Duodenal mucosa (tissue), 2 donors: ENCODE results near the gene TBC1D2B.

Source experiments
- H3K27ac ChIP-seq: one replicate; pipeline ENCODE4 v1.7.0; 2013; ENCODE audit warnings: low read depth, low read length
- H3K27me3 ChIP-seq, 2 donors: one replicate each; pipeline ENCODE4 v1.7.0; 2013; ENCODE audit warnings: low read length in 2 of 2, control low read depth in 1 of 2; ENCODE audit not compliant: insufficient read depth in 2 of 2, control insufficient read depth in 1 of 2
- H3K36me3 ChIP-seq, 2 donors: one replicate each; pipeline ENCODE4 v1.7.0; 2013; ENCODE audit warnings: low read length in 2 of 2, control low read depth in 1 of 2; ENCODE audit not compliant: insufficient read depth in 2 of 2, control insufficient read depth in 1 of 2
- H3K4me1 ChIP-seq, 2 donors: one replicate each; pipeline ENCODE4 v1.7.0; 2013; ENCODE audit warnings: low read length in 2 of 2, control low read depth in 1 of 2; ENCODE audit not compliant: insufficient read depth in 2 of 2, control insufficient read depth in 1 of 2
- H3K4me3 ChIP-seq, 2 donors: one replicate each; pipeline ENCODE4 v1.7.0; 2013; ENCODE audit warnings: low read length in 2 of 2, low read depth in 1 of 2
- H3K9ac ChIP-seq, 2 donors: one replicate each; pipeline ENCODE4 v1.7.0; 2013; ENCODE audit warnings: low read length in 2 of 2, low read depth in 1 of 2
- H3K9me3 ChIP-seq, 2 donors: one replicate each; pipeline ENCODE4 v1.7.0; 2013; ENCODE audit warnings: low read length in 2 of 2, control low read depth in 1 of 2; ENCODE audit not compliant: control insufficient read depth in 1 of 2

TBC1D2B gene

DNA sequence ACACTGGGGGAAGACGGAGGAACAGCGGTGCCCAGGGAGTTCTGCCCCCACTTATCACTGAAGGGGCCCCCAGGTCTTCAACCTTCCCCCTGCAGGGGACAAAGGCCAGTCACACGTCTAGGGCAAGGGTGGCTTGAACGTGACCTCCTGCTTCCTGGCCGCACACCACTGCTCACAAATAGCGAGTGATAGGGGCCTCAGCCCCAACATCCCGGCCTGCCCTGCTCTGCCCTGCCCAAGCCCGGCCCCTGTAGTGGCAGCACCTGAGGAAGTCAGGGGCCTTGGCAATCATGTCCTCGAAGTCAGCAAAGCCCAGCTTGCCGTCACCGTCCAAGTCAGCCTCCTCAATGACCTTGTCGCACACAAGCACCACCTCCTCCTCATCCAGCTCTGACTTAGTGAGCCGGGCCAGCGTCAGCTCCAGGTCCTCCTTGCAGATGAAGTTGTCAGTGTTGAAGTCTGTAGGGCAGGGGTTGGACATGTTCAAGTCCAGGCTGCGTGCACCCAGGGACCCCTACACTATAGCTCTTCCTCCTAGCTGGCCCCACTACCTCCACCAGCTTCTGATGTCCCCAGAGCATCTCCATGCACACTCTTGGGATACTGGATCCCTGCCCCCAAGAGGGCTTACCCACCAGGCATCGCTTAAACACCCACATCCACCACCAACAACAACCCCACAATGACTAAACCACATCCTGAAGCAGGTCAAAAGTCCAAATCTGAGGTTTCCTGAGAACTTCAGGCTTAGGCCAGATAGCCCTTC is 28.1 kb upstream of the TBC1D2B start:
- Histone ChIP-seq H3K4me3 (no peak overlapping the region), H3K9me3 (no peaks in the 10 kb centered on the region), H3K9ac (no peak overlapping the region), H3K27me3 (no peaks in the 10 kb centered on the region), H3K4me1 (peaks cover 21 to 31% of the 10 kb centered on the region in 2 donors), H3K27ac (no peak overlapping the region), H3K36me3 (no peaks in the 10 kb centered on the region)

DNA sequence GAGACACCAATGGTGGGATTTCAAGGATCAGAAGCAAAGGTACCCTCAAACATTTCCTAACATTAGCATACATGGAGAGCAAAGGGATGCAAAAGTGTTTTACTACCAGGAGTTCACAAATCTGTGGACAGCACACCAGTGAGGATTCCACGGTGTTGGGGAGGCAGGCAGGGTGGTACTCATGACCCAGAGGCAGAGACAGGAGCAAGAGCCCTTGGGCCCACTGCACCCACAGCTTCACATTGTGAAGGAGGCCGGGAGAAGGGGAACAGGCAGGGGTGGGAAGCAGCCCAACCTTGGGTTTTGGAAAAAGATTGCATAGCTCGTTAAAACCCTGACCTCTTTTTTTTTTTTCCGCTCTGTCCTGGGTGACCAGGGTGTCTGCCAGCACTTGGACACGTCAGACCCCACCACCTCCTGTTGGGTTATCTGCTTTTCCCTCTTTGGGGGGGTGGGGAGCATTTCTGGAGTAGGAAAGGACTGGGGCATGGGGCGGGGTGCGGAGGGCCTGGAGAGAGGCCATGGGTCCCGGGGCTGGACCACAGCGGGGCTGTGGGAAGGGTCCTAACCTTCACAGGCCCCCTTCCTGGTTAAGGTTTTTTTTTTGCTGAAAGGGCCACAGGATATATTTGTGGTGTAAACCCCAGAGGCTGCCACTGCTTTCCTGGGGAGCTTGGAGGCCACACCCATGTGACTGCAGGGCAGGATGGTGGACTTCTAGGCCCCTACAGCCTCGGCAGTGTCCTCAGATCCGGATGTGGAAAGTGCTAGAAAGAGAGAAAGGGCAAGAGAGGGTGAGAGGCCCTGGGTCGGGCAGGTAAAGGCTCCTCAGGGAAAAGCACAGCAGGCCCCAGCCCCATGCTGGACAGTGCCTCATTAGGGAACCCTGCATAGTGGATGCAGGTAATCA is 27.3 kb upstream of the TBC1D2B start:
- Histone ChIP-seq H3K9me3 (no peaks in the 10 kb centered on the region), H3K4me3 (no peak overlapping the region), H3K4me1 (peaks cover 21 to 31% of the 10 kb centered on the region in 2 donors), H3K9ac (no peak overlapping the region), H3K36me3 (no peaks in the 10 kb centered on the region), H3K27me3 (no peaks in the 10 kb centered on the region), H3K27ac (no peak overlapping the region)

DNA sequence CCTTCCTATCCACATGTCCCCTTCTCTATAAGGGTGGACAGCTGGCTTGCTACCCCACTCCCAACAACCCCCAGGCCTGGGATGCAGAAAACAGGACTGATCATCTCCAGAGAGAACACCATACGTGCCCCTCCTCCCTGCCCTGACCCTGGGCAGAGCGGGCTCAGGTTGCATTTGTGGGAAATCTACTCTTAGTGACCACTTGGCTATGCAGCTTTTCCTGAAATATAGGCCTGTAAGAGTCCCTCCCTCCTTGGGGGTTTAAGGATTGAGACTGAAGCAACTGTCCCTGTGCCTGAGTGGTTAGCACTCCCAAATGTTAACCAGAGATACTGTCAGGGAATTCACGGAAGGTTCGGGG is 26.6 kb upstream of the TBC1D2B start:
- no peaks in the 10 kb centered on the region for H3K9me3 ChIP-seq
- H3K4me1 ChIP-seq = peaks cover 21 to 31% of the 10 kb centered on the region in 2 donors
- H3K36me3 ChIP-seq = no peaks in the 10 kb centered on the region
- no peak overlapping the region for H3K27ac ChIP-seq
- no peak overlapping the region for H3K4me3 ChIP-seq
- no peak overlapping the region for H3K9ac ChIP-seq
- H3K27me3 ChIP-seq = no peaks in the 10 kb centered on the region

DNA sequence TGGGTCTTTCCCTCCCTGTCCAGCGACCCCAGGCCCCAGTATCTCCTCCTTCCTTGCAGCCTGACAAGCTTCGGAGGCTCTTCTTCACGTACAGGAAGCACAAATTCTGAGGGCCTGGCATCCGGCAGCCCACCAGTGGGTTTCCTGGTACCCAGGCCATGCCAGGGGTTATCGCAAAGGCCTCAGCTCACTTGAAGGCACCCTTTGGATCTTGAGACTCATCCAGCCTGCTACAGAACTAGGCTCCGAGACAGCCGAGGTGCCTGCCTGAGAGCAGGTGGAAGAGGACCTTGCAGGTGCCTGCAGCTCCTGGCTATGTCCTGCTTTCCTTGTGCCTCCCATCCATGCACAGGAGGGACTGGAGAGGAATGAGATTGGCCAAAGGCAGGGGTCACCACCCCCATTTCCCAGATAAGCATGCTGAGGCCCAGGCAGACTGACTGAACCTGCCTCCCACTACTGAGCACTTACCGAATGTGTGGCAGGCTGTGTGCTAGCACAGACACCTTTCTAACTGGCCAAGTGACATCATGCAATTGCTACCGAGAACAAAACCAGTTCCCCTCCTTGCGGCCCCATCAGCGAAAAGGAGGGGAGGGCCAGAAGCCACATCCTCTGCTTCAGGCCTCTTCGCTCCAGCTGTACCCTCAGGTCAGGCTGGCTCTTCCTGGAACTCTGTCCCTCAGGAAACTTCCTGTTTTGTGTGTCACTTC is 26.1 kb upstream of the TBC1D2B start:
- no peak overlapping the region for H3K27ac ChIP-seq
- no peaks in the 10 kb centered on the region for H3K27me3 ChIP-seq
- H3K9ac ChIP-seq = peak overlapping the region; percentile 31 to 32
- H3K36me3 ChIP-seq = no peaks in the 10 kb centered on the region
- H3K4me3 ChIP-seq = no peak overlapping the region
- no peaks in the 10 kb centered on the region for H3K9me3 ChIP-seq
- H3K4me1 ChIP-seq = peaks cover 21 to 31% of the 10 kb centered on the region in 2 donors

DNA sequence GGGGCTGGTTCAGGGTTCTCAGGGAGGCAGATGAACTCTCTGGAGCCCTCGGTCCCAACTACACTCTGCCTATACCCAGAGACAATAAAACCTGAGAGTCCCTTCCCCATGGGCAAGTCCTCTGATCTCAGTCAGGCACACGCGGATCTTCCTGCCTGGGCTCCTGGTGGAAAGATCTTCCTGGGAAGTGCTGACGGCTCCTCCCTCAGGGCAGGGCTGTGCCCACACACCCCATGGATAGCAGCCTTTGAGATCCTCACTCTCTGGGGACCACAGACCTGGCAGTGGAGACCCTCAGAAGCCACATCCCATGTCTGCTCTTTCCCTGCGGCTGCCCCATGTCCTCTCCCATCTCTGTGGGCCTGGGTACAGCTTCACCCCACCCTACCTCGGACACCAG is 25.2 kb upstream of the TBC1D2B start:
- no peaks in the 10 kb centered on the region for H3K27me3 ChIP-seq
- H3K36me3 ChIP-seq = no peaks in the 10 kb centered on the region
- H3K4me1 ChIP-seq = peaks cover 21 to 31% of the 10 kb centered on the region in 2 donors
- H3K9me3 ChIP-seq = no peaks in the 10 kb centered on the region
- no peak overlapping the region for H3K27ac ChIP-seq
- H3K9ac ChIP-seq = peak overlapping the region in 1 of 2 donors; percentile 18
- no peak overlapping the region for H3K4me3 ChIP-seq

DNA sequence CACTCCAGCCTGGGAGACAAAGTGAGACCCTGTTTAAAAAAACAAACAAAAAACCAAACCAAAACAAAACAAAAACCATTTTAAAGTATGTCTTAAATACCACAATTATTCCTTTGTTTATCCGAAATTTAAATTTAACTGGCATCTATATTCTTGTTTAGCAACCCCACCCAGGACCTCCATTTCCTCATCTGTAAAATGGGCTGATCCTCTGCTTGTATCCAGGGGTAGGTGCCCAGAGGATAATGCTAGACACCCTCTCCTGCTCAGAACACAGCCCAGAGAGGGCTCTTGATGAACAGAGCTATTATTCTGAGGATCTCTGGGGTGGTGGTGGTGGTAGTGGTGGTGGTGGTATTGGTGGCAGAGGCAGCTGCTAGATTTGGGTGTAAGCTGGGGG is 24.7 kb upstream of the TBC1D2B start:
- no peak overlapping the region for H3K9ac ChIP-seq
- H3K4me1 ChIP-seq = peaks cover 21 to 31% of the 10 kb centered on the region in 2 donors
- no peak overlapping the region for H3K27ac ChIP-seq
- H3K36me3 ChIP-seq = no peaks in the 10 kb centered on the region
- H3K4me3 ChIP-seq = no peak overlapping the region
- no peaks in the 10 kb centered on the region for H3K27me3 ChIP-seq
- H3K9me3 ChIP-seq = no peaks in the 10 kb centered on the region

DNA sequence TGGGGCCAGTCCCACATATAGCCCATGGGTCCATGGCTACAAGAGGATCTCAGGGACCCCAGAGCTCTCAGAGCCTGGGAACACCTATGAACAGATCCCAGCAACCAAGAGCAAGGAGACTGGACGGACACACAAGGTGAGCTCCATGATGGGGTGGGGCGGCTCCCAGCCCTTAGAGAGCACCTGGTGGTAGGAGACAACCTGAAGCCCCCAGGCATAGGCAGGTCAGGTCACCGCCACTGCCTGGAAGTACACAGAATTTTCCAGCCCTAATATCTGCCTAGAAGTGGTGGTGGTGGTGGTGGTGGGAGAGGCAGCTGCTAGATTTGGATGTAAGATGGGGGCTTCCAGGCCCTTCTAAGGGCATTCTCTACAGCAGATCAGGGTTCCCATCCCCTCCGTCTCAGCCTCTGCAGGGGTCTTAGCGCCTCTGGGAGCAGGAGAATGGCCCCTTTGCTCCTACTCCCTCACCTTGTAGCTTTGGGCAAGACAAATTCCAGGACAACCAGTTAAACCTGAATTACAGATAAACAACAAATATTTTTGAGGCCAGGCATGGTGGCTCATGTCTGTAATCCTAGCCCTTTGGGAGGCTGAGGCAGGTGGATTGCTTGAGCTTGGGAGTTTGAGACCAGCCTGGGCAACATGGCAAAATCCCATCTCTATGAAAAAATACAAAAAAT is 24.1 kb upstream of the TBC1D2B start:
- Histone ChIP-seq H3K27me3 (no peaks in the 10 kb centered on the region), H3K4me1 (peaks cover 21 to 31% of the 10 kb centered on the region in 2 donors), H3K9ac (no peak overlapping the region), H3K36me3 (no peaks in the 10 kb centered on the region), H3K27ac (no peak overlapping the region), H3K9me3 (no peaks in the 10 kb centered on the region), H3K4me3 (no peak overlapping the region)

DNA sequence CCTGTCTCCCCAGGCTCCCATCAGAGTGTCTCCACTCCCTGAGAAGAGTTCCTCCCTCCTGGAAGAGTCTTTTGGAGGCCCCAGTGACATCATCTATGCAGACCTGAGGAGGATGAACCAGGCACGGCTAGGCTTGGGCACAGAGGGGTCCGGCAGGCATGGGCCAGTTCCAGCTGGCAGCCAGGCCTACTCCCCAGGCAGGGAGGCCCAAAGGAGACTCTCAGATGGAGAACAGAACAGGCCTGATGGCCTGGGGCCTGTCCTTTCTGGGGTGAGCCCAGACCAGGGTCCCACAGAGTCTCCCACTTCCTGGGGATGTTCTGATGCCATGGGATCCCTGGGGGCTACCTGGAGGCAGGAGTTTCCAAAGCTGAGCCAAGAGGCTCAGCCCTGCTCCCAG is 23.4 kb upstream of the TBC1D2B start:
- Histone ChIP-seq H3K27ac (no peak overlapping the region), H3K36me3 (no peaks in the 10 kb centered on the region)

DNA sequence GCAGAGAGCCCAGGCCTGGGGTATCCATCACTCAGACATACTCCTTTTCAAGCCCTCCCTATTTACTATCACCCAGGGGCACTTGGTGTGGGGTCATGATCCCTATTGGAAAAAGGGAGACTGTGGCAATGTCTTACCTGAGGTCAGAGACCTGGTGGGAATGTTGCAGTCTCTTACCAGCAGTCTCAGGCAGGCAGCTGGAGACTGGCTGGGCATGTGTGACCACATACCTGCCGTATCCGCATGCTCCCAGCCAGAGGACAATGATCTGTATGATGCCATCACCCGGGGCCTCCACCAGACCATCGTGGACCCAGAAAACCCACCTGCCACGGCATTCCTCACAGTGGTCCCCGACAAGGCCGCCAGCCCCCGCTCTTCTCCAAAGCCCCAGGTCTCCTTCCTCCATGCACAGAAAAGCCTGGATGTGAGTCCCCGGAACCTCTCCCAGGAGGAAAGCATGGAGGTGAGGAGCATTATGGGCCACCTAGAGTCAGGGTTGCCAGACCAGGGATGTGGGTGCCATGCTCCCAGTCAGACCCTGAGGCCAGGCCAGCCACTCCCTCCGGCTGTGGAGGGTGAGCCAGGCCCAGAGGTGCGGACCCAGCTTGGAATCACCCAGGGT is 20.7 kb upstream of the TBC1D2B start:
- Histone ChIP-seq H3K36me3 (no peaks in the 10 kb centered on the region), H3K27ac (no peak overlapping the region), H3K27me3 (no peaks in the 10 kb centered on the region), H3K9me3 (no peaks in the 10 kb centered on the region), H3K9ac (no peak overlapping the region), H3K4me3 (no peak overlapping the region), H3K4me1 (peaks cover 6 to 13% of the 10 kb centered on the region in 2 donors)

More for the DNA sequence above, 23.4 kb upstream of the TBC1D2B start:
- Histone ChIP-seq H3K4me1 (peaks cover 16 to 29% of the 10 kb centered on the region in 2 donors), H3K4me3 (no peak overlapping the region), H3K27me3 (no peaks in the 10 kb centered on the region), H3K9ac (no peak overlapping the region), H3K9me3 (no peaks in the 10 kb centered on the region)
